ENCODE data around the gene SPTSSB.
A peak's percentile ranks its signal among the peaks of the same experiment; 100 is the strongest.

Gene SPTSSB

DNA sequence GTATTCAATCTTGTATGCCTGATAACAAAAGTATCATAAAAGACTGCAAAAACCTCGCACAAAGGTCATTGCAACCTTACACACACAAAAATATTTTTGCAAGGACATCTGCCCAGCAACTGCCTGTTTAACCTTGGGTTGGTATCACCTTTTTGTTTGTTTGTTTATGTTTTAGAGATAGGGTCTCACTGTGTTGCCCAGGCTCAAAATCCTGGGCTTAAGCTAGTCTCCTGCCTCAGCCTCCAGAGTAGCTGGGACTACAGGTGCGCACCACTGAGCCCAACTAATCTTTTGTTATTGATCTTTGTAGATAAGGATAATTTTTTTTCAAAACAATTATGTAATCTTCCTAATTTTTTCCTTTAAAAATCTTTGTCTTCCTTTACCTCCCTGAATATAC lies 54.2 kb downstream of the SPTSSB start:
- TF ChIP-seq CTCF (IDR thresholded peaks at IDR 0.05; ENCODE audit: low read length, missing control alignments) = no peak
- no peak for DNase-seq (ENCODE audit: low read depth)
- no peak overlapping the region for H3K4me3 ChIP-seq (replicated peaks; ENCODE audit: low read depth, low read length)

DNA sequence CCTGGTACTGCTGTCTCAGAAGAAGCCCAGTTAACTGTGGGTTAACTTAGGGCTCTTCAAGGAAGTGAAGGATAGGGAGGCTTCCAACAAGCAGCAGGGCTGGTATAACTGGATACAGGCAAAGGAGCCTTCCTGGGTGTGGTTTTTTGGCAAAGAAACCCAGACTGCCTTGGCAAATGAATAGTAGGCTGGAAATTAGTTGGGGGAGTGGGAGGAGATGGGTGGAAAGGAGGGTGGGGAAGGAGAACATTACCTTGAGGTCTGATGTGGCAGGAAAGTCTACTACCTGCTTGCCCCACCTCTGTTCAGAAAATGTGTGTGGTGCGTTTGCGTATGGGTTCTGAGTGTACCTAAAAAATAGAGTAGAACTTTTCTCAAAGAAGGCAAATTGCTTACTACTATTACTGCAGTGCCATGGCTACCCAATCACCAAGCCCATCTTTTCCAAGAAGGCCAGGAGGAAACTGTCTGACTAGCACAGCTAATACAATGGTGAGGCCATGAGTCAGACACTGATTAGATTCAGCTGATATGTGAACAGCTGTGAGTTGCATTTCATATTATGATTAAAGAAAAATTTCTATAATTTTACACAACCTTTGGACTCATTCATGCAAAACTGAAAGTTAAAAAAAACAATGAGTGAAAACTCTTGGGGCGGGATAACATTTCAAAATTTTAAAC lies 55.2 kb downstream of the SPTSSB start:
- TF ChIP-seq CTCF (IDR thresholded peaks at IDR 0.05; ENCODE audit: low read length, missing control alignments) = no peak
- no peak overlapping the region for H3K4me3 ChIP-seq (replicated peaks; ENCODE audit: low read depth, low read length)
- peak; percentile 52 for DNase-seq (ENCODE audit: low read depth)

GRCh38 chr3:161314836-161315395 lies 56.4 kb downstream of the SPTSSB start:
- no peak for TF ChIP-seq CTCF (IDR thresholded peaks at IDR 0.05; ENCODE audit: low read length, missing control alignments)
- DNase-seq (ENCODE audit: low read depth) = peak; percentile 6
- H3K4me3 ChIP-seq (replicated peaks; ENCODE audit: low read depth, low read length) = no peak overlapping the region

DNA sequence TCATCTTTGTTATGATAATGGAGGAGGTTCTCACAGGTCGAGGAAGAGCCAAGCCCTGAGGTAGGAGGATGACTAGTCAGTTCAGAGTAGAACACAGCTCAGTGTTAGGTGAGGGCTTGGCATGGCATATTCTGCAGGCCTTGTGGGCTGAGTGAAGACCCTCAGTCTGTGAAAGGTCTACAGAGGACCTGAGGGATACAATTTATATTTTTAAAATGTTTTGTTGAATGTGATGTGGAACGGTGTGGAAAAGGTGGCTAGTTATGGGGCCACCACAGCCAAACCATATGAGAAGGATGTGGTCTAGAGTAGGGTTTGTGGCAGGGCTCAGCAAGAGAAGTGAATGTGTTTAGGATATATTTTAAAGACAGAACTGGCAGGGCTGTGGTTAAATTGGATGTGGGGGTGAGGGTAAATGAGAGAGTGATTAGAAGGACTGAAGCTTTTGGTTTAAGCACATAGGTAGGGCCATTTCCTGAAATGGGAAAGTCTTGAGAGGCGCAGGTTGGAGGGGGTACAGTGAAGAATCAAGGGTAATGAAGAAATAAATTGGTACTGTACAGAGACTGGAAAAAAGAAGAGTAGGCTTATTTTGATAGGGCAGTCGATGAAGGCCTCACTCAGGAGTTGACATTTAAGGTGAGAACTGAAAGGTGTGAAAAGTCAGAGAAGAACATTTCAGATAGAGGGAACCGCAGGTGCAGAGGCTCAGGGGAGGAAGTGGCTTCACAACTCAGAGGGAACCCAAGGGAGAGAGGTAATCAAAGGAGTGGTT lies 60.5 kb downstream of the SPTSSB start:
- no peak for DNase-seq (ENCODE audit: low read depth)
- no peak for TF ChIP-seq CTCF (IDR thresholded peaks at IDR 0.05; ENCODE audit: low read length, missing control alignments)

GRCh38 chr3:161305095-161305991 lies 66.0 kb downstream of the SPTSSB start:
- peak; percentile 52 for DNase-seq (ENCODE audit: low read depth)
- H3K4me3 ChIP-seq (replicated peaks; ENCODE audit: low read depth, low read length) = no peak overlapping the region
- TF ChIP-seq CTCF (IDR thresholded peaks at IDR 0.05; ENCODE audit: low read length, missing control alignments) = peak; percentile 83

More for the DNA sequence above, 60.5 kb downstream of the SPTSSB start:
- no peak overlapping the region for H3K4me3 ChIP-seq (replicated peaks; ENCODE audit: low read depth, low read length)

GRCh38 chr3:161296814-161297213 lies 74.5 kb downstream of the SPTSSB start:
- TF ChIP-seq CTCF (IDR thresholded peaks at IDR 0.05; ENCODE audit: low read length, missing control alignments) = no peak
- no peak overlapping the region for H3K4me3 ChIP-seq (replicated peaks; ENCODE audit: low read depth, low read length)
- DNase-seq (ENCODE audit: low read depth) = no peak
